Spleen (tissue), 11 donors: Measurements from ENCODE around the gene ATG7. TPM values are rescaled to one million over a fixed set of nuclear protein-coding genes. Genes with fewer than 3 reads are reported as not detected.

Experiments used
- DNase-seq: peaks from one replicate; pipeline ENCODE4 v3.0.0-alpha.2; 2020
- H3K27ac ChIP-seq, 8 donors: fragments of 200-600 bp; sonication (generic) in 7 of 8; 1 replicate in 4 of 8; 2 replicates in 4 of 8; pipeline versions ENCODE4 v1.5.0 to v1.8.0; 2016 to 2021; ENCODE audit warnings: inconsistent platforms in 4 of 8, mild to moderate bottlenecking in 4 of 8, moderate library complexity in 1 of 8
- H3K27me3 ChIP-seq, 7 donors: fragments of 200-600 bp; sonication (generic) in 6 of 7; replicated peaks in 1 of 7; 1 replicate in 4 of 7; 2 replicates in 3 of 7; pipeline versions ENCODE4 v1.5.0 to v1.8.0; 2016 to 2021; ENCODE audit warnings: inconsistent platforms in 3 of 7, mild to moderate bottlenecking in 1 of 7
- H3K36me3 ChIP-seq, 6 donors: fragments of 200-600 bp; sonication (generic) in 5 of 6; 1 replicate in 4 of 6; 2 replicates in 2 of 6; pipeline versions ENCODE4 v1.5.0 to v1.8.0; 2016 to 2021; ENCODE audit warnings: inconsistent platforms in 2 of 6
- H3K4me1 ChIP-seq, 6 donors: fragments of 200-600 bp; sonication (generic) in 5 of 6; 1 replicate in 3 of 6; 2 replicates in 3 of 6; pipeline versions ENCODE4 v1.5.0 to v1.8.0; 2016 to 2021; ENCODE audit warnings: inconsistent platforms in 3 of 6
- H3K4me3 ChIP-seq, 8 donors: fragments of 200-600 bp; sonication (generic) in 7 of 8; 1 replicate in 4 of 8; 2 replicates in 4 of 8; pipeline versions ENCODE4 v1.5.0 to v1.8.0; 2016 to 2021; ENCODE audit warnings: inconsistent platforms in 4 of 8, mild to moderate bottlenecking in 4 of 8, moderate library complexity in 2 of 8
- H3K9me3 ChIP-seq, 8 donors: fragments of 200-600 bp; sonication (generic) in 7 of 8; 1 replicate in 4 of 8; 2 replicates in 4 of 8; pipeline versions ENCODE4 v1.5.0 to v1.8.0; 2016 to 2021; ENCODE audit warnings: inconsistent platforms in 4 of 8
- CTCF ChIP-seq, 11 experiments: fragments of 200-600 bp in 7 of 11; fragments of 450-650 bp in 4 of 11; sonication (generic) in 4 of 11; IDR thresholded peaks in 8 of 11; conservative IDR thresholded peaks in 3 of 11; 1 replicate in 7 of 11; 2 replicates in 4 of 11; pipeline versions ENCODE4 v1.4.0 to v1.8.0; 2016 to 2021; ENCODE audit warnings: antibody characterized with exemption in 11 of 11, inconsistent platforms in 4 of 11, mild to moderate bottlenecking in 1 of 11
- POLR2A ChIP-seq, 3 donors: fragments of 450-650 bp; IDR thresholded peaks; one replicate each; pipeline ENCODE4 v1.5.1; 2017; ENCODE audit warnings: antibody characterized with exemption in 3 of 3, mild to moderate bottlenecking in 1 of 3
- POLR2AphosphoS5 ChIP-seq, 3 donors: sonication (generic); formaldehyde crosslinking; IDR thresholded peaks; one replicate each; pipeline ENCODE4 v1.5.1; 2017; ENCODE audit warnings: antibody characterized with exemption in 3 of 3
- WGBS, 5 donors: extraction: QIAGEN DNeasy Blood & Tissue Kit in 3 of 5; methylation state at CpG; one replicate each; pipeline versions ENCODE4 v1.1.5 to v1.1.7; 2013 to 2018; 5-methylcytosine and 5-hydroxymethylcytosine counted together
- intact Hi-C: fragments of 100-400 bp; cut with DNase I; formaldehyde crosslinking; loops from one replicate; pipeline ENCODE4 v1.15.0; 2023; ENCODE audit warnings: low total_unique reads
- polyA plus RNA-seq, 3 donors: library from polyadenylated mRNA; stranded (reverse); fragments of 200-250 nt; gene quantifications; one replicate each; pipeline ENCODE4 v1.2.1, GENCODE V29; 2013
- total RNA-seq, 7 donors: library from RNA; depleted of rRNA in 3 of 7; stranded (reverse); fragments of >200 nt in 3 of 7; fragmentation: NEBNext Ultra II Directional in 4 of 7; extraction: Animal tissue kit (Norgen Biotek cat#: 25700) in 4 of 7; gene quantifications; one replicate each; pipeline versions ENCODE4 v1.1.0 to v1.2.1, GENCODE V29; 2016 to 2021
- donor health status: healthy with polysubstance abuse.
- donor health status: DM: no; HTN: no; CAD: no; lungs with moderate emphysema.
- donor health status: DM: no; HTN: no; CAD: no.
- donor health status: Bipolar disorder and iron deficiency.
- donor health status: healthy.
- donor health status: DM: no; HTN: no; CAD: no.
- donor health status: DM: yes; HTN: yes; CAD: no.

Gene ATG7
- total and polyA plus RNA-seq, 10 donors, result 7.5 to 114 (median 77.1) TPM

- Histone ChIP-seq H3K4me1 (peaks cover 0 to 49% (median 14%) of the 10 kb centered on the region in 6 donors), H3K27ac (peak overlapping the region in 2 of 8 donors; percentile 18 to 42), H3K4me3 (no peak overlapping the region), H3K9me3 (no peaks in the 10 kb centered on the region), H3K36me3 (peaks cover 0 to 81% (median 48%) of the 10 kb centered on the region in 6 donors), H3K27me3 (no peaks in the 10 kb centered on the region)
- 71 to 92% (median 85%) methylated on average over 7 to 13 of the region's 13 CpGs for WGBS, 5 donors
- no peak for TF ChIP-seq POLR2A (IDR thresholded peaks at IDR 0.05)
- peak; percentile 3 to 62 (median 23) for TF ChIP-seq POLR2AphosphoS5 (IDR thresholded peaks at IDR 0.05)
- intact Hi-C loops, result no loop called here
- DNase-seq, result peak; percentile 65
Observed at GRCh38 chr3:11555211-11555782, 283.1 kb downstream of the ATG7 start.

- 77 to 92% (median 82%) methylated on average over 23 of the region's 23 CpGs for WGBS, 5 donors
- intact Hi-C loops, result no loop called here
- peaks cover 0 to 52% (median 17%) of the 10 kb centered on the region in 6 donors for H3K4me1 ChIP-seq
- peak overlapping the region in 1 of 8 donors; percentile 18 for H3K27ac ChIP-seq
- DNase-seq, result no peak
- H3K36me3 ChIP-seq, result peaks cover 0 to 89% (median 50%) of the 10 kb centered on the region in 6 donors
- no peak overlapping the region for H3K4me3 ChIP-seq
- no peaks in the 10 kb centered on the region for H3K27me3 ChIP-seq
- TF ChIP-seq CTCF (IDR thresholded peaks at IDR 0.05 in 8 of 11, conservative IDR thresholded peaks at IDR 0.05 in 3 of 11) (no peak), POLR2A (IDR thresholded peaks at IDR 0.05) (no peak), POLR2AphosphoS5 (IDR thresholded peaks at IDR 0.05) (peak in 1 of 3 donors; percentile 31)
- H3K9me3 ChIP-seq, result no peaks in the 10 kb centered on the region
Observed at GRCh38 chr3:11555881-11556633, 283.9 kb downstream of the ATG7 start.

- intact Hi-C loops, result no loop called here
- Histone ChIP-seq H3K27ac (no peak overlapping the region), H3K9me3 (no peaks in the 10 kb centered on the region), H3K36me3 (peaks cover 0 to 98% (median 50%) of the 10 kb centered on the region in 6 donors), H3K27me3 (no peaks in the 10 kb centered on the region), H3K4me1 (peaks cover 0 to 58% (median 19%) of the 10 kb centered on the region in 6 donors), H3K4me3 (no peak overlapping the region)
- no peak for DNase-seq
- WGBS, 5 donors, result 71 to 89% (median 83%) methylated on average over 16 of the region's 16 CpGs
- TF ChIP-seq CTCF (IDR thresholded peaks at IDR 0.05 in 8 of 11, conservative IDR thresholded peaks at IDR 0.05 in 3 of 11), result no peak
- TF ChIP-seq POLR2AphosphoS5 (IDR thresholded peaks at IDR 0.05), result peak in 1 of 3 donors; percentile 5
- TF ChIP-seq POLR2A (IDR thresholded peaks at IDR 0.05), result no peak
Observed at GRCh38 chr3:11556851-11557644, 284.9 kb downstream of the ATG7 start.

- Histone ChIP-seq H3K9me3 (no peaks in the 10 kb centered on the region), H3K36me3 (peaks cover 0 to 100% (median 55%) of the 10 kb centered on the region in 6 donors), H3K27me3 (no peaks in the 10 kb centered on the region), H3K27ac (no peak overlapping the region), H3K4me1 (peaks cover 0 to 67% (median 22%) of the 10 kb centered on the region in 6 donors), H3K4me3 (no peak overlapping the region)
- TF ChIP-seq POLR2A (IDR thresholded peaks at IDR 0.05) (no peak), POLR2AphosphoS5 (IDR thresholded peaks at IDR 0.05) (no peak), CTCF (IDR thresholded peaks at IDR 0.05 in 8 of 11, conservative IDR thresholded peaks at IDR 0.05 in 3 of 11) (no peak)
- 76 to 87% (median 82%) methylated on average over 13 of the region's 13 CpGs for WGBS, 5 donors
- no peak for DNase-seq
- intact Hi-C loops, result no loop called here
Observed at GRCh38 chr3:11558002-11558401, 285.8 kb downstream of the ATG7 start.
